A549 (cell line): ENCODE data around the gene ANTXR1. TPM values are rescaled to one million over a fixed set of nuclear protein-coding genes. Genes with fewer than 3 reads are reported as not detected.

Experiments
- ATAC-seq, 2 experiments: fragments of 200-7000 bp in 1 of 2; fragments of >200 bp in 1 of 2; cut with Nextera tagmentation in 1 of 2; cut with Tn5 transposase in 1 of 2; 3 replicates each; pipeline versions ENCODE4 v1.8.0 to v1.9.1; 2018 to 2020; ENCODE audit warnings: mild to moderate bottlenecking in 1 of 2, moderate library complexity in 1 of 2
- CTCF ChIA-PET: fragments of 300-600 bp; sonication (Branson Sonifier 250); formaldehyde crosslinking; extraction: SDS; loops from one replicate; lab custom pipeline; 2021; ENCODE audit warnings: antibody characterized with exemption, inconsistent platforms; lab: Yijun Ruan, JAX
- POLR2A ChIA-PET: fragments of 350-600 bp; formaldehyde crosslinking; extraction: SDS; loops from one replicate; lab custom pipeline; 2021; ENCODE audit warnings: antibody characterized with exemption, inconsistent platforms; lab: Yijun Ruan, JAX
- DNase-seq, 2 experiments: peaks; one replicate each; pipeline versions ENCODE4 v3.0.0 to v3.0.0-alpha.2; 2011 to 2016; ENCODE audit warnings: low read depth in 1 of 2, low spot score in 1 of 2
- FAIRE-seq: peaks from 2 replicates; lab custom pipeline; 2011; peaks lifted over from hg19 to GRCh38; lab: Jason Lieb, UNC
- H3K27ac ChIP-seq, 2 experiments: fragments of >200 bp; sonication (Bioruptor Twin); formaldehyde crosslinking; 3 replicates each; pipeline ENCODE4 v1.5.1; 2016 to 2017
- H3K4me1 ChIP-seq: fragments of >200 bp; sonication (Bioruptor Twin); formaldehyde crosslinking; 3 replicates; pipeline ENCODE4 v1.6.1; 2016
- H3K4me2 ChIP-seq: fragments of >200 bp; sonication (Bioruptor Twin); formaldehyde crosslinking; 3 replicates; pipeline ENCODE4 v1.6.1; 2016
- H3K4me3 ChIP-seq: fragments of >200 bp; sonication (Bioruptor Twin); formaldehyde crosslinking; 3 replicates; pipeline ENCODE4 v1.5.1; 2016
- H3K9me3 ChIP-seq: fragments of >200 bp; sonication (Bioruptor Twin); formaldehyde crosslinking; 3 replicates; pipeline ENCODE4 v1.6.1; 2016
- BHLHE40 ChIP-seq: IDR thresholded peaks from 2 replicates; pipeline ENCODE4 v1.6.1; 2012; ENCODE audit warnings: low read depth, low read length, inconsistent platforms
- CBX2 ChIP-seq: fragments of 200-600 bp; sonication (generic); IDR thresholded peaks from 2 replicates; pipeline ENCODE4 v1.6.1; 2016; ENCODE audit warnings: low read depth, mild to moderate bottlenecking, borderline replicate concordance
- CHD2 ChIP-seq: fragments of 150-350 bp; IDR thresholded peaks from 2 replicates; pipeline ENCODE4 v1.6.1; 2014; ENCODE audit warnings: low read length; ENCODE audit not compliant: partially characterized antibody
- CHD4 ChIP-seq: fragments of 200-600 bp; sonication (generic); IDR thresholded peaks from 2 replicates; pipeline ENCODE4 v1.6.1; 2016; ENCODE audit warnings: antibody characterized with exemption, mild to moderate bottlenecking, borderline replicate concordance
- ELK1 ChIP-seq: fragments of 150-350 bp; IDR thresholded peaks from 2 replicates; pipeline ENCODE4 v1.6.1; 2014; ENCODE audit warnings: low read depth, mild to moderate bottlenecking, low read length
- HEYL ChIP-seq: fragments of 250-450 bp; sonication (Bioruptor Pico); IDR thresholded peaks from 2 replicates; pipeline ENCODE4 v1.8.0; 2021; ENCODE audit warnings: mild to moderate bottlenecking, moderate library complexity
- HOXB5 ChIP-seq: fragments of 250-450 bp; sonication (Bioruptor Pico); IDR thresholded peaks from 2 replicates; pipeline ENCODE4 v1.5.0; 2020; ENCODE audit warnings: mild to moderate bottlenecking, moderate library complexity
- JUN ChIP-seq, 2 experiments: fragments of >200 bp; sonication (Bioruptor Twin); formaldehyde crosslinking; IDR thresholded peaks; 2 replicates in 1 of 2; 3 replicates in 1 of 2; pipeline ENCODE4 v1.6.1; 2016 to 2017
- KDM1A ChIP-seq: fragments of 200-600 bp; sonication (generic); IDR thresholded peaks from 2 replicates; pipeline ENCODE4 v1.6.1; 2016; ENCODE audit warnings: low read depth, mild to moderate bottlenecking
- NPAS2 ChIP-seq: fragments of 250-450 bp; sonication (Bioruptor Pico); IDR thresholded peaks from 2 replicates; pipeline ENCODE4 v1.8.0; 2022; ENCODE audit warnings: mild to moderate bottlenecking, moderate library complexity, borderline replicate concordance
- NR3C1 ChIP-seq: fragments of >200 bp; sonication (Bioruptor Twin); formaldehyde crosslinking; IDR thresholded peaks from 3 replicates; pipeline ENCODE4 v1.6.1; 2017
- POLR2A ChIP-seq: IDR thresholded peaks from 2 replicates; pipeline ENCODE4 v1.6.1; 2012; ENCODE audit warnings: mild to moderate bottlenecking, low read length
- RCOR1 ChIP-seq: fragments of 150-350 bp; IDR thresholded peaks from 2 replicates; pipeline ENCODE4 v1.6.1; 2014; ENCODE audit warnings: antibody characterized with exemption, low read length, low read depth
- RNF2 ChIP-seq: fragments of 200-600 bp; sonication (generic); IDR thresholded peaks from 2 replicates; pipeline ENCODE4 v1.6.1; 2016; ENCODE audit warnings: low read depth, mild to moderate bottlenecking, antibody characterized with exemption, moderate library complexity, borderline replicate concordance
- TP53 ChIP-seq: fragments of 250-450 bp; sonication (Bioruptor Pico); IDR thresholded peaks from 2 replicates; pipeline ENCODE4 v1.5.0; 2021; ENCODE audit warnings: mild to moderate bottlenecking, moderate library complexity
- WGBS: methylation state at CpG from one replicate; pipeline ENCODE4 v1.1.6; 2017; ENCODE audit errors: missing lambda C conversion rate; 5-methylcytosine and 5-hydroxymethylcytosine counted together
- polyA plus RNA-seq, 4 experiments: library from polyadenylated mRNA; depleted of rRNA in 3 of 4; stranded (reverse); fragments of >200 nt; fragmentation: RNase III in 1 of 4; extraction: RNeasy Plus Mini Kit Qiagen cat#74134 plus additional on column Dnase treatment in 1 of 4; gene quantifications; 2 replicates in 3 of 4; 3 replicates in 1 of 4; pipeline ENCODE4 v1.2.3, GENCODE V29; 2011 to 2017
- TF ChIP-seq, protein P1 (sequence below): fragments of >200 bp; sonication (Bioruptor Twin); formaldehyde crosslinking; IDR thresholded peaks from 2 replicates; pipeline ENCODE4 v1.6.1; 2016
- TF ChIP-seq, protein P2 (sequence below): fragments of 200-600 bp; sonication (generic); IDR thresholded peaks from 2 replicates; pipeline ENCODE4 v1.6.1; 2016; ENCODE audit warnings: antibody characterized with exemption, mild to moderate bottlenecking, moderate library complexity
- TF ChIP-seq, protein P3 (sequence below): fragments of 250-450 bp; sonication (Bioruptor Pico); IDR thresholded peaks from 2 replicates; pipeline ENCODE4 v1.5.0; 2021; ENCODE audit warnings: mild to moderate bottlenecking, moderate library complexity, borderline replicate concordance

Gene ANTXR1
- polyA plus RNA-seq, 2 of the 4 experiments (the other 2 are of a cell fraction): 161 to 194 TPM

- DNase-seq (no peak), FAIRE-seq (peak; percentile 80), ATAC-seq (no peak)
- no peak overlapping the region for H3K4me3 ChIP-seq
- peaks cover 50% of the 10 kb centered on the region for H3K4me1 ChIP-seq
- POLR2A ChIA-PET: no interaction called here
- no peak overlapping the region for H3K27ac ChIP-seq
- no peak overlapping the region for H3K4me2 ChIP-seq
- CTCF ChIA-PET: no interaction called here
- no peak for TF ChIP-seq CHD4
- no peak for TF ChIP-seq CHD2
- TF ChIP-seq NR3C1: no peak
- no peak for TF ChIP-seq RNF2
- TF ChIP-seq, protein P1, sequence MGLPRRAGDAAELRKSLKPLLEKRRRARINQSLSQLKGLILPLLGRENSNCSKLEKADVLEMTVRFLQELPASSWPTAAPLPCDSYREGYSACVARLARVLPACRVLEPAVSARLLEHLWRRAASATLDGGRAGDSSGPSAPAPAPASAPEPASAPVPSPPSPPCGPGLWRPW: no peak
- TF ChIP-seq ELK1: no peak
- TF ChIP-seq NPAS2 (CRISPR knock-in tag): no peak
- no peak for TF ChIP-seq RCOR1
- no peak for TF ChIP-seq KDM1A
- TF ChIP-seq CBX2: no peak
- TF ChIP-seq BHLHE40: no peak
- TF ChIP-seq HEYL (CRISPR knock-in tag): no peak
- TF ChIP-seq POLR2A: no peak
- TF ChIP-seq JUN (IDR thresholded peaks at IDR 0.05): no peak
- TF ChIP-seq HOXB5: no peak
- no peak for TF ChIP-seq TP53 (CRISPR knock-in tag)
- no peaks in the 10 kb centered on the region for H3K9me3 ChIP-seq
- 91% methylated on average over 1 of the region's 1 CpG for WGBS
Observed at GRCh38 chr2:69092857-69093256, 79.9 kb downstream of the ANTXR1 start.

GRCh38 chr2:69095305-69095704 is 82.3 kb downstream of the ANTXR1 start:
- CTCF ChIA-PET: interaction anchor here (0.8 to 1.2 kb wide), 3 partner anchors 11 to 152 kb away, joined by 3 read pairs; no protein-coding TSS in a partner anchor

More at GRCh38 chr2:69095305-69095704, 82.3 kb downstream of the ANTXR1 start:
- no peaks in the 10 kb centered on the region for H3K9me3 ChIP-seq
- TF ChIP-seq, protein P2, sequence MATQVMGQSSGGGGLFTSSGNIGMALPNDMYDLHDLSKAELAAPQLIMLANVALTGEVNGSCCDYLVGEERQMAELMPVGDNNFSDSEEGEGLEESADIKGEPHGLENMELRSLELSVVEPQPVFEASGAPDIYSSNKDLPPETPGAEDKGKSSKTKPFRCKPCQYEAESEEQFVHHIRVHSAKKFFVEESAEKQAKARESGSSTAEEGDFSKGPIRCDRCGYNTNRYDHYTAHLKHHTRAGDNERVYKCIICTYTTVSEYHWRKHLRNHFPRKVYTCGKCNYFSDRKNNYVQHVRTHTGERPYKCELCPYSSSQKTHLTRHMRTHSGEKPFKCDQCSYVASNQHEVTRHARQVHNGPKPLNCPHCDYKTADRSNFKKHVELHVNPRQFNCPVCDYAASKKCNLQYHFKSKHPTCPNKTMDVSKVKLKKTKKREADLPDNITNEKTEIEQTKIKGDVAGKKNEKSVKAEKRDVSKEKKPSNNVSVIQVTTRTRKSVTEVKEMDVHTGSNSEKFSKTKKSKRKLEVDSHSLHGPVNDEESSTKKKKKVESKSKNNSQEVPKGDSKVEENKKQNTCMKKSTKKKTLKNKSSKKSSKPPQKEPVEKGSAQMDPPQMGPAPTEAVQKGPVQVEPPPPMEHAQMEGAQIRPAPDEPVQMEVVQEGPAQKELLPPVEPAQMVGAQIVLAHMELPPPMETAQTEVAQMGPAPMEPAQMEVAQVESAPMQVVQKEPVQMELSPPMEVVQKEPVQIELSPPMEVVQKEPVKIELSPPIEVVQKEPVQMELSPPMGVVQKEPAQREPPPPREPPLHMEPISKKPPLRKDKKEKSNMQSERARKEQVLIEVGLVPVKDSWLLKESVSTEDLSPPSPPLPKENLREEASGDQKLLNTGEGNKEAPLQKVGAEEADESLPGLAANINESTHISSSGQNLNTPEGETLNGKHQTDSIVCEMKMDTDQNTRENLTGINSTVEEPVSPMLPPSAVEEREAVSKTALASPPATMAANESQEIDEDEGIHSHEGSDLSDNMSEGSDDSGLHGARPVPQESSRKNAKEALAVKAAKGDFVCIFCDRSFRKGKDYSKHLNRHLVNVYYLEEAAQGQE: 0 out of 2 replicates have a peak, but pooled peaks have one; percentile 10
- no peak for TF ChIP-seq JUN (IDR thresholded peaks at IDR 0.05)
- TF ChIP-seq, protein P3, sequence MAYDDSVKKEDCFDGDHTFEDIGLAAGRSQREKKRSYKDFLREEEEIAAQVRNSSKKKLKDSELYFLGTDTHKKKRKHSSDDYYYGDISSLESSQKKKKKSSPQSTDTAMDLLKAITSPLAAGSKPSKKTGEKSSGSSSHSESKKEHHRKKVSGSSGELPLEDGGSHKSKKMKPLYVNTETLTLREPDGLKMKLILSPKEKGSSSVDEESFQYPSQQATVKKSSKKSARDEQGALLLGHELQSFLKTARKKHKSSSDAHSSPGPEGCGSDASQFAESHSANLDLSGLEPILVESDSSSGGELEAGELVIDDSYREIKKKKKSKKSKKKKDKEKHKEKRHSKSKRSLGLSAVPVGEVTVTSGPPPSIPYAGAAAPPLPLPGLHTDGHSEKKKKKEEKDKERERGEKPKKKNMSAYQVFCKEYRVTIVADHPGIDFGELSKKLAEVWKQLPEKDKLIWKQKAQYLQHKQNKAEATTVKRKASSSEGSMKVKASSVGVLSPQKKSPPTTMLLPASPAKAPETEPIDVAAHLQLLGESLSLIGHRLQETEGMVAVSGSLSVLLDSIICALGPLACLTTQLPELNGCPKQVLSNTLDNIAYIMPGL: no peak
- peak; percentile 44 to 61; a peak in 3 of 6 replicates for ATAC-seq
- POLR2A ChIA-PET: no interaction called here
- H3K4me2 ChIP-seq: no peak overlapping the region
- FAIRE-seq: no peak
- peaks cover 40% of the 10 kb centered on the region for H3K4me1 ChIP-seq
- no peak overlapping the region for H3K27ac ChIP-seq
- H3K4me3 ChIP-seq: no peak overlapping the region
- no peak for DNase-seq
- 80% methylated on average over 2 of the region's 2 CpGs for WGBS
